ENCODE results near the gene POU6F2. TPM values are rescaled to one million over a fixed set of nuclear protein-coding genes. Genes with fewer than 3 reads are reported as not detected.

Gene POU6F2
- total RNA-seq, 1 experiment from 2014 or later = not detected

DNA sequence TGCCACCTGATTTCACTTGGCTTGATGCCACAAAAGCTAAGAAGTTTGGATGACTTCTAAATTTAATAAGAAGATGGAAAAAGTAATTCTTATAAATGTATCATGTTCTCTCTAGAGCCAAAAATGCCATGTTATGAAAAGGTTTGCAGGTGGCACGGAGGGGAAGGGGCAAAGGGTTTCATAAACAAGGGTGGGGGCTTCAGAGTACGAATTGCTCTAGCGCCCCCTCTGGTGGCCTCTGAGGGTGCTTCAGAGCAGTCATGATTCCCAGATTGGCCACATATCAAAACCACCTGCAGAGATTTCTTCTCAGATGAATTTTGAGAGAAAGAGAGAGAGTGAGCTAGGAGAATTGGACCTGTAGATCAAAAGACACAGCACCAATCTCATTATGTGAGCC, 379.9 kb downstream of the POU6F2 start:
- Histone ChIP-seq H3K27me3 (replicated peaks; ENCODE audit: insufficient read depth, low read depth, low read length, poor library complexity) (peaks cover 41% of the 10 kb centered on the region), H3K4me3 (ENCODE audit: low read depth, low read length, poor library complexity, severe bottlenecking) (no peak overlapping the region), H3K36me3 (ENCODE audit: insufficient read depth, low read length, poor library complexity, severe bottlenecking) (no peaks in the 10 kb centered on the region), H3K4me1 (ENCODE audit: insufficient read depth, low read length, poor library complexity, severe bottlenecking) (peaks cover 14% of the 10 kb centered on the region), H3K9me3 (ENCODE audit: low read depth, low read length, poor library complexity, severe bottlenecking) (no peaks in the 10 kb centered on the region), H3K27ac (ENCODE audit: low read depth, low read length, poor library complexity, severe bottlenecking) (no peak overlapping the region)
- ChIA-PET POLR2A (ENCODE audit: low non-redundant PET) (no interaction called here), CTCF (no interaction called here)
- peak; percentile 18 for DNase-seq (ENCODE audit: low spot score)
- TF ChIP-seq, protein P1, sequence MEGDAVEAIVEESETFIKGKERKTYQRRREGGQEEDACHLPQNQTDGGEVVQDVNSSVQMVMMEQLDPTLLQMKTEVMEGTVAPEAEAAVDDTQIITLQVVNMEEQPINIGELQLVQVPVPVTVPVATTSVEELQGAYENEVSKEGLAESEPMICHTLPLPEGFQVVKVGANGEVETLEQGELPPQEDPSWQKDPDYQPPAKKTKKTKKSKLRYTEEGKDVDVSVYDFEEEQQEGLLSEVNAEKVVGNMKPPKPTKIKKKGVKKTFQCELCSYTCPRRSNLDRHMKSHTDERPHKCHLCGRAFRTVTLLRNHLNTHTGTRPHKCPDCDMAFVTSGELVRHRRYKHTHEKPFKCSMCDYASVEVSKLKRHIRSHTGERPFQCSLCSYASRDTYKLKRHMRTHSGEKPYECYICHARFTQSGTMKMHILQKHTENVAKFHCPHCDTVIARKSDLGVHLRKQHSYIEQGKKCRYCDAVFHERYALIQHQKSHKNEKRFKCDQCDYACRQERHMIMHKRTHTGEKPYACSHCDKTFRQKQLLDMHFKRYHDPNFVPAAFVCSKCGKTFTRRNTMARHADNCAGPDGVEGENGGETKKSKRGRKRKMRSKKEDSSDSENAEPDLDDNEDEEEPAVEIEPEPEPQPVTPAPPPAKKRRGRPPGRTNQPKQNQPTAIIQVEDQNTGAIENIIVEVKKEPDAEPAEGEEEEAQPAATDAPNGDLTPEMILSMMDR (conservative IDR thresholded peaks at IDR 0.05; ENCODE audit: low read depth, low read length) = peak; percentile 65
- no peak for TF ChIP-seq EZH2 (IDR thresholded peaks at IDR 0.05; ENCODE audit: borderline replicate concordance, low read depth, low read length, poor library complexity, severe bottlenecking)
- no TSS peak for BruUV-seq (replicated peaks)
- intact Hi-C loops (cut with micrococcal nuclease; ENCODE audit: unreplicated experiment) = no loop called here

DNA sequence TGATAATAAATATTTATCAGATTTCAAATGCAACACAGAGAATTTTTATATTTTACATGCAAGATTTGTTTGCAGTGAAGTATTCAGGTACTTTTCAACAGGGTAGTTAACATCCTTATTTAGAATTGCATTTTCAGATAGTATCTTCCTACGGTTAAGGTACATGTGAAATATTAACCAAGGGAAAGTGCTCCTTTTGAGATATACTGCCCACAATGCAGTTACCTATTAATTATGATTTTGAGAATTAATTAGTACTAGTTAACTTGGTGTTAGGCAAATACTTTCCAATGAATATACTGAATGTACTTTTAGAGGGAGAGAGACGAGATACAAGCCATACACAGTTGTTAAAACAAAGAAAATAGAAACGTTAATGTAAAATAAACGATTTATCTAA, 382.3 kb downstream of the POU6F2 start:
- BruUV-seq (replicated peaks) = no TSS peak
- peaks cover 54% of the 10 kb centered on the region for H3K27me3 ChIP-seq (replicated peaks; ENCODE audit: insufficient read depth, low read depth, low read length, poor library complexity)
- no peaks in the 10 kb centered on the region for H3K4me1 ChIP-seq (ENCODE audit: insufficient read depth, low read length, poor library complexity, severe bottlenecking)

DNA sequence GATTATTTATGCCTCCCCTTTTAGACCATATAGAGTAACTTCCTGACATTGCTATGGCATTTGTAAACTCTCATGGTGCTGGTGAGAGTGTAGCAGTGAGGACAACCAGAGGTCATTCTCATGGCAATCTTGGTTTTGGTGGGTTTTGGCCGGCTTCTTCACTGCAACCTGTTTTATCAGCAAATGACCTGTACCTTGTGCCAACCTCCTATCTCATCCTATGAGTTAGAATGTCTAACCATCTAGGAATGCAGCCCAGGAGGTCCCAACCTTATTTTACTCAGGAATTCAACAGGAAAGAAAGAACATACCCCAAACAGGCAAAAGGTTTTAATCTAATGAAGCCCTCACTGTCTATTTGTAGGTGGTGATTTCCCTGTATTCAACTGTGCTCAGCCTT, 383.1 kb downstream of the POU6F2 start:
- Histone ChIP-seq H3K36me3 (ENCODE audit: insufficient read depth, low read length, poor library complexity, severe bottlenecking) (no peaks in the 10 kb centered on the region), H3K9me3 (ENCODE audit: low read depth, low read length, poor library complexity, severe bottlenecking) (no peaks in the 10 kb centered on the region), H3K4me3 (ENCODE audit: low read depth, low read length, poor library complexity, severe bottlenecking) (no peak overlapping the region), H3K27me3 (replicated peaks; ENCODE audit: insufficient read depth, low read depth, low read length, poor library complexity) (peaks cover 54% of the 10 kb centered on the region), H3K4me1 (ENCODE audit: insufficient read depth, low read length, poor library complexity, severe bottlenecking) (no peaks in the 10 kb centered on the region), H3K27ac (ENCODE audit: low read depth, low read length, poor library complexity, severe bottlenecking) (no peak overlapping the region)
- ChIA-PET CTCF (no interaction called here), POLR2A (ENCODE audit: low non-redundant PET) (no interaction called here)
- no peak for TF ChIP-seq EZH2 (IDR thresholded peaks at IDR 0.05; ENCODE audit: borderline replicate concordance, low read depth, low read length, poor library complexity, severe bottlenecking)
- TF ChIP-seq, protein P1 (conservative IDR thresholded peaks at IDR 0.05; ENCODE audit: low read depth, low read length) = no peak
- DNase-seq (ENCODE audit: low spot score) = no peak
- intact Hi-C loops (cut with micrococcal nuclease; ENCODE audit: unreplicated experiment) = no loop called here
- BruUV-seq (replicated peaks) = no TSS peak

More for the DNA sequence above, 382.3 kb downstream of the POU6F2 start:
- ChIA-PET POLR2A (ENCODE audit: low non-redundant PET) (no interaction called here), CTCF (no interaction called here)
- no peaks in the 10 kb centered on the region for H3K36me3 ChIP-seq (ENCODE audit: insufficient read depth, low read length, poor library complexity, severe bottlenecking)
- no peaks in the 10 kb centered on the region for H3K9me3 ChIP-seq (ENCODE audit: low read depth, low read length, poor library complexity, severe bottlenecking)
- H3K4me3 ChIP-seq (ENCODE audit: low read depth, low read length, poor library complexity, severe bottlenecking) = no peak overlapping the region
- H3K27ac ChIP-seq (ENCODE audit: low read depth, low read length, poor library complexity, severe bottlenecking) = no peak overlapping the region
- TF ChIP-seq EZH2 (IDR thresholded peaks at IDR 0.05; ENCODE audit: borderline replicate concordance, low read depth, low read length, poor library complexity, severe bottlenecking) = no peak
- TF ChIP-seq, protein P1 (conservative IDR thresholded peaks at IDR 0.05; ENCODE audit: low read depth, low read length) = no peak
- DNase-seq (ENCODE audit: low spot score) = no peak
- intact Hi-C loops (cut with micrococcal nuclease; ENCODE audit: unreplicated experiment) = no loop called here

Measured in A673 (cell line).